GM23338 (cell line): ENCODE measurements around the gene APCDD1L. TPM values are rescaled to one million over a fixed set of nuclear protein-coding genes. Genes with fewer than 3 reads are reported as not detected.

ENCODE experiments used
- ATAC-seq: fragments of 200-7000 bp; cut with Tn5 transposase; 3 replicates; pipeline ENCODE4 v1.9.1; 2020
- DNase-seq: peaks from one replicate; pipeline ENCODE4 v3.0.0-alpha.2; 2015; ENCODE audit warnings: low spot score
- H2AFZ ChIP-seq: fragments of 200-600 bp; sonication (generic); 2 replicates; pipeline ENCODE4 v1.8.0; 2016; ENCODE audit warnings: antibody characterized with exemption, mild to moderate bottlenecking, moderate library complexity
- H3F3A ChIP-seq: fragments of 200-600 bp; sonication (generic); replicated peaks from 2 replicates; pipeline ENCODE4 v1.8.0; 2017; ENCODE audit warnings: antibody characterized with exemption, mixed run types, low read depth
- H3K27ac ChIP-seq: fragments of 200-600 bp; sonication (generic); 2 replicates; pipeline ENCODE4 v1.6.1; 2016; ENCODE audit warnings: low read depth
- H3K27me3 ChIP-seq: fragments of 200-600 bp; sonication (generic); 2 replicates; pipeline ENCODE4 v1.8.0; 2016; ENCODE audit warnings: mild to moderate bottlenecking, mixed run types, moderate library complexity; ENCODE audit not compliant: insufficient read depth
- H3K36me3 ChIP-seq: fragments of 200-600 bp; sonication (generic); 2 replicates; pipeline ENCODE4 v1.8.0; 2016; ENCODE audit warnings: mild to moderate bottlenecking; ENCODE audit not compliant: insufficient read depth
- H3K4me1 ChIP-seq: fragments of 200-600 bp; sonication (generic); 2 replicates; pipeline ENCODE4 v1.8.0; 2016; ENCODE audit warnings: mild to moderate bottlenecking, moderate library complexity; ENCODE audit not compliant: insufficient read depth
- H3K4me2 ChIP-seq: fragments of 200-600 bp; sonication (generic); 2 replicates; pipeline ENCODE4 v1.7.1; 2017; ENCODE audit warnings: mixed run types
- H3K4me3 ChIP-seq: fragments of 200-600 bp; sonication (generic); 2 replicates; pipeline ENCODE4 v1.6.1; 2016; ENCODE audit warnings: mixed run types
- H3K79me2 ChIP-seq: fragments of 200-600 bp; sonication (generic); replicated peaks from 2 replicates; pipeline ENCODE4 v1.8.0; 2017; ENCODE audit warnings: mild to moderate bottlenecking; ENCODE audit not compliant: insufficient read depth
- H3K9me2 ChIP-seq: fragments of 200-600 bp; sonication (generic); 2 replicates; pipeline ENCODE4 v1.8.0; 2017; ENCODE audit not compliant: insufficient read depth
- H4K20me1 ChIP-seq: fragments of 200-600 bp; sonication (generic); replicated peaks from 2 replicates; pipeline ENCODE4 v1.8.0; 2017; ENCODE audit warnings: mild to moderate bottlenecking; ENCODE audit not compliant: insufficient read depth
- H3K27ac Mint-ChIP-seq: 2 replicates; pipeline ENCODE4 v1.8.0; 2020; ENCODE audit warnings: inconsistent platforms, mild to moderate bottlenecking, moderate library complexity, mixed read lengths
- H3K27me3 Mint-ChIP-seq: 3 replicates; pipeline ENCODE4 v1.8.0; 2022; ENCODE audit warnings: low read depth, mild to moderate bottlenecking, moderate library complexity, mixed read lengths, inconsistent platforms; ENCODE audit not compliant: insufficient read depth, poor library complexity
- H3K36me3 Mint-ChIP-seq: 3 replicates; pipeline ENCODE4 v1.8.0; 2021; ENCODE audit warnings: low read depth, mild to moderate bottlenecking, inconsistent platforms, moderate library complexity, mixed read lengths
- H3K4me1 Mint-ChIP-seq: 3 replicates; pipeline ENCODE4 v1.8.0; 2020; ENCODE audit warnings: mild to moderate bottlenecking, inconsistent platforms, mixed read lengths
- H3K4me3 Mint-ChIP-seq: 3 replicates; pipeline ENCODE4 v1.8.0; 2021; ENCODE audit warnings: moderate library complexity, mild to moderate bottlenecking, inconsistent platforms, mixed read lengths
- H3K9me3 Mint-ChIP-seq: 3 replicates; pipeline ENCODE4 v1.8.0; 2020; ENCODE audit warnings: moderate library complexity, mild to moderate bottlenecking, inconsistent platforms, mixed read lengths
- CREB1 ChIP-seq: fragments of 250-450 bp; sonication (Bioruptor Pico); IDR thresholded peaks from 2 replicates; pipeline ENCODE4 v1.5.0; 2020; ENCODE audit warnings: low read depth, mild to moderate bottlenecking, moderate library complexity
- ETS1 ChIP-seq: IDR thresholded peaks from 2 replicates; pipeline ENCODE4 v1.6.1; 2016; ENCODE audit warnings: antibody characterized with exemption
- EZH2 ChIP-seq: fragments of 200-600 bp; sonication (generic); IDR thresholded peaks from one replicate; pipeline ENCODE4 v1.8.0; 2017; ENCODE audit warnings: antibody characterized with exemption, mild to moderate bottlenecking, low read depth; ENCODE audit not compliant: unreplicated experiment
- JUNB ChIP-seq: IDR thresholded peaks from one replicate; pipeline ENCODE4 v1.6.1; 2016; ENCODE audit warnings: antibody characterized with exemption; ENCODE audit not compliant: unreplicated experiment
- NANOG ChIP-seq: IDR thresholded peaks from 2 replicates; pipeline ENCODE4 v1.6.1; 2016; ENCODE audit warnings: antibody characterized with exemption, borderline replicate concordance
- STAT1 ChIP-seq: IDR thresholded peaks from one replicate; pipeline ENCODE4 v1.6.1; 2016; ENCODE audit warnings: antibody characterized with exemption; ENCODE audit not compliant: unreplicated experiment
- ZNF114 ChIP-seq: fragments of 250-450 bp; sonication (Bioruptor Pico); IDR thresholded peaks from 2 replicates; pipeline ENCODE4 v1.5.0; 2020; ENCODE audit warnings: mild to moderate bottlenecking, moderate library complexity
- ZNF331 ChIP-seq: fragments of 250-450 bp; sonication (Bioruptor Pico); IDR thresholded peaks from 2 replicates; pipeline ENCODE4 v1.5.0; 2020; ENCODE audit warnings: low read depth, mild to moderate bottlenecking, moderate library complexity
- ZNF462 ChIP-seq: fragments of 250-450 bp; sonication (Bioruptor Pico); IDR thresholded peaks from 2 replicates; pipeline ENCODE4 v1.5.0; 2020; ENCODE audit warnings: mild to moderate bottlenecking, moderate library complexity
- polyA plus RNA-seq: library from polyadenylated mRNA; unstranded; fragments of >200 nt; fragmentation: Nextera tagmentation; extraction: Ambion mirVana; gene quantifications from 2 replicates; pipeline ENCODE4 v1.2.1, GENCODE V29; 2016
- total RNA-seq: library from RNA; depleted of rRNA; stranded (reverse); fragments of >200 nt; shearing (Covaris generic); gene quantifications from 2 replicates; pipeline ENCODE4 v1.2.3, GENCODE V29; 2014

Gene APCDD1L
- total and polyA plus RNA-seq, 2 experiments from 2014 or later = 1.8 to 4.6 TPM

GRCh38 chr20:58433029-58433647 is 82.1 kb downstream of the APCDD1L start:
- Mint-ChIP-seq H3K4me1 (peaks cover 23% of the 10 kb centered on the region), H3K27ac (no peak overlapping the region), H3K4me3 (no peak overlapping the region), H3K9me3 (no peaks in the 10 kb centered on the region; the same call in 2 of the 3 replicates), H3K36me3 (peaks cover 30% of the 10 kb centered on the region; the same call in 2 of the 3 replicates), H3K27me3 (no peaks in the 10 kb centered on the region)
- peaks cover 1% of the 10 kb centered on the region; the same call in 1 of the 2 replicates for H3F3A ChIP-seq
- no peak overlapping the region for H3K4me2 ChIP-seq
- no peak for ATAC-seq
- no peak overlapping the region for H2AFZ ChIP-seq
- no peaks in the 10 kb centered on the region for H3K27me3 ChIP-seq
- TF ChIP-seq ETS1 (no peak), ZNF331 (CRISPR knock-in tag) (no peak), EZH2 (no peak), STAT1 (no peak), NANOG (no peak)
- no peaks in the 10 kb centered on the region for H3K36me3 ChIP-seq
- H3K27ac ChIP-seq = no peak overlapping the region
- H3K4me3 ChIP-seq = no peak overlapping the region
- peaks cover 83% of the 10 kb centered on the region for H3K79me2 ChIP-seq
- peaks cover 15% of the 10 kb centered on the region; the same call in 1 of the 2 replicates for H3K4me1 ChIP-seq
- DNase-seq = no peak
- H3K9me2 ChIP-seq = no peaks in the 10 kb centered on the region
- H4K20me1 ChIP-seq = no peaks in the 10 kb centered on the region

- Mint-ChIP-seq H3K4me3 (no peak overlapping the region), H3K27me3 (no peaks in the 10 kb centered on the region), H3K9me3 (no peaks in the 10 kb centered on the region; the same call in 2 of the 3 replicates), H3K4me1 (peaks cover 23% of the 10 kb centered on the region), H3K27ac (no peak overlapping the region), H3K36me3 (peaks cover 27% of the 10 kb centered on the region; the same call in 2 of the 3 replicates)
- H3K4me3 ChIP-seq = no peak overlapping the region
- H3K4me1 ChIP-seq = peaks cover 15% of the 10 kb centered on the region; the same call in 1 of the 2 replicates
- H3K27me3 ChIP-seq = no peaks in the 10 kb centered on the region
- H3K79me2 ChIP-seq = peaks cover 78% of the 10 kb centered on the region
- ATAC-seq (no peak), DNase-seq (no peak)
- H3K4me2 ChIP-seq = no peak overlapping the region
- no peak overlapping the region for H3K27ac ChIP-seq
- no peaks in the 10 kb centered on the region for H3K9me2 ChIP-seq
- no peaks in the 10 kb centered on the region for H4K20me1 ChIP-seq
- peaks cover 9% of the 10 kb centered on the region for H3F3A ChIP-seq
- H2AFZ ChIP-seq = no peak overlapping the region
- no peaks in the 10 kb centered on the region for H3K36me3 ChIP-seq
- TF ChIP-seq EZH2 (no peak), ZNF331 (CRISPR knock-in tag) (no peak), ETS1 (no peak), JUNB (no peak), STAT1 (no peak), CREB1 (CRISPR knock-in tag) (no peak), NANOG (no peak), ZNF462 (CRISPR knock-in tag) (no peak), ZNF114 (no peak)
Measured at GRCh38 chr20:58432186-58432954, 82.8 kb downstream of the APCDD1L start.
